Left ventricle myocardium superior (tissue), 1 donor: ENCODE results near the gene TMCC1. TPM values are rescaled to one million over a fixed set of nuclear protein-coding genes. Genes with fewer than 3 reads are reported as not detected.
"Not testable (repeated sequence)": the region's sequence is repeated elsewhere in the genome, so short reads cannot be mapped to it uniquely, and the experiment has no call there.

ENCODE experiments used
- ATAC-seq: fragments of 200-7000 bp; cut with Tn5 transposase; one replicate; pipeline ENCODE4 v1.9.1; 2020; ENCODE audit warnings: mild to moderate bottlenecking, moderate library complexity
- DNase-seq: peaks from one replicate; pipeline ENCODE4 v3.0.0-alpha.2; 2020
- intact Hi-C: fragments of 100-400 bp; cut with micrococcal nuclease; formaldehyde crosslinking; loops from one replicate; pipeline ENCODE4 v1.11.0; 2022
- long read RNA-seq: library from polyadenylated mRNA; unstranded; transcript quantifications from one replicate; pipeline ENCODE4 v2.0.0, GENCODE V29; 2021
- total RNA-seq: library from RNA; stranded (reverse); fragmentation: NEBNext Ultra II Directional; extraction: Animal tissue kit (Norgen Biotek cat#: 25700); gene quantifications from one replicate; pipeline ENCODE4 v1.2.1, GENCODE V29; 2021
- donor health status: DM: no; HTN: yes; CAD: no; lungs with severe emphysema.

The TMCC1 gene
- total RNA-seq, result 28.4 TPM
- long read RNA-seq, full-length matches to known transcripts, result 1 of 12 reads
- long read RNA-seq, partial matches to known transcripts, result 1 of 12 reads
- long read RNA-seq, other reads (novel, unspliced or antisense), result 10 of 12 reads

- peak; percentile 95 for ATAC-seq
- intact Hi-C loops, result no loop called here
- peak; percentile 93 for DNase-seq
These were observed at the start of gene TMCC1 for GRCh38 chr3:129893581-129894070. TSS of gene TMCC1 (minus strand) at chr3:129893711.

GRCh38 chr3:129943020-129943419 is 49.5 kb upstream of the TMCC1 start:
- ATAC-seq (no peak), DNase-seq (no peak)
- intact Hi-C loops, result no loop called here

GRCh38 chr3:129942296-129942695 is 48.8 kb upstream of the TMCC1 start:
- DNase-seq (peak; percentile 65), ATAC-seq (peak; percentile 92)
- intact Hi-C loops, result no loop called here

- ATAC-seq (no peak), DNase-seq (no peak)
- intact Hi-C loops, result no loop called here
These were observed 46.6 kb upstream of the TMCC1 start for GRCh38 chr3:129940086-129940485.

- no peak for DNase-seq
- intact Hi-C loops, result loop anchor here (10.0 kb wide), 1 partner anchor 554 kb away; no protein-coding TSS in a partner anchor
- ATAC-seq, result no peak
These were observed 44.8 kb upstream of the TMCC1 start for GRCh38 chr3:129938140-129938930.

GRCh38 chr3:129937717-129938116 is 44.2 kb upstream of the TMCC1 start:
- ATAC-seq (no peak), DNase-seq (no peak)
- intact Hi-C loops, result loop anchor here (10.0 kb wide), 1 partner anchor 553 kb away; no protein-coding TSS in a partner anchor

GRCh38 chr3:129936757-129937156 is 43.2 kb upstream of the TMCC1 start:
- intact Hi-C loops, result loop anchor here (10.0 kb wide), 1 partner anchor 552 kb away; no protein-coding TSS in a partner anchor
- ATAC-seq, result peak; percentile 49
- DNase-seq, result no peak

GRCh38 chr3:129934234-129935123 is 41.0 kb upstream of the TMCC1 start:
- ATAC-seq (peak; percentile 75), DNase-seq (peak; percentile 43)
- intact Hi-C loops, result loop anchor here (5.0 to 10.0 kb wide), 2 partner anchors 287 to 550 kb away; no protein-coding TSS in a partner anchor

GRCh38 chr3:129933471-129933870 is 40.0 kb upstream of the TMCC1 start:
- DNase-seq, result no peak
- no peak for ATAC-seq

GRCh38 chr3:129929383-129929782 is 35.9 kb upstream of the TMCC1 start:
- DNase-seq (no peak), ATAC-seq (no peak)
- intact Hi-C loops, result no loop called here

More at GRCh38 chr3:129933471-129933870, 40.0 kb upstream of the TMCC1 start:
- intact Hi-C loops, result loop anchor here (5.0 to 10.0 kb wide), 2 partner anchors 286 to 549 kb away; no protein-coding TSS in a partner anchor

- DNase-seq (no peak), ATAC-seq (no peak)
- intact Hi-C loops, result no loop called here
These were observed 33.6 kb upstream of the TMCC1 start for GRCh38 chr3:129927072-129927471.

GRCh38 chr3:129919806-129920205 is 26.3 kb upstream of the TMCC1 start:
- ATAC-seq (no peak), DNase-seq (no peak)
- intact Hi-C loops, result no loop called here

- no peak for DNase-seq
- ATAC-seq, result no peak
- intact Hi-C loops, result no loop called here
These were observed 25.8 kb upstream of the TMCC1 start for GRCh38 chr3:129919357-129919756.

GRCh38 chr3:129918461-129918860 is 24.9 kb upstream of the TMCC1 start:
- DNase-seq, result no peak
- no peak for ATAC-seq
- intact Hi-C loops, result no loop called here

GRCh38 chr3:129917423-129918007 is 24.0 kb upstream of the TMCC1 start:
- no peak for DNase-seq
- intact Hi-C loops, result no loop called here
- no peak for ATAC-seq

GRCh38 chr3:129913618-129914017 is 20.1 kb upstream of the TMCC1 start:
- intact Hi-C loops, result no loop called here
- no peak for DNase-seq
- ATAC-seq, result no peak

GRCh38 chr3:129911261-129911861 is 17.9 kb upstream of the TMCC1 start:
- ATAC-seq (peak; percentile 68), DNase-seq (no peak)

GRCh38 chr3:129909235-129909634 is 15.7 kb upstream of the TMCC1 start:
- DNase-seq, ATAC-seq, intact Hi-C loops: not testable (repeated sequence)

More at GRCh38 chr3:129911261-129911861, 17.9 kb upstream of the TMCC1 start:
- intact Hi-C loops, result no loop called here

- intact Hi-C loops, result no loop called here
- no peak for DNase-seq
- no peak for ATAC-seq
These were observed 14.9 kb upstream of the TMCC1 start for GRCh38 chr3:129908417-129908816.
